Left ventricle myocardium superior (tissue), 1 donor: Measurements from ENCODE around the gene SLC10A7. TPM values are rescaled to one million over a fixed set of nuclear protein-coding genes. Genes with fewer than 3 reads are reported as not detected.

Source experiments
- microRNA-seq: library from miRNA; unstranded; fragments of <30 nt; microRNA quantifications from one replicate; pipeline ENCODE4 v1.2.0, GENCODE V29; 2020; ENCODE audit warnings: borderline number of aligned reads
- total RNA-seq: library from RNA; stranded (reverse); fragmentation: NEBNext Ultra II Directional; extraction: Animal tissue kit (Norgen Biotek cat#: 25700); gene quantifications from one replicate; pipeline ENCODE4 v1.2.1, GENCODE V29; 2021
- donor health status: DM: no; HTN: yes; CAD: no; lungs with severe emphysema.

SLC10A7 gene
- total RNA-seq, 1 donor from 2014 or later: 4.5 TPM

Small RNAs within 50 kb of the gene (microRNA-seq; reads per million reads assigned to microRNA genes)
- not detected for gene MIR7849

Other genes with a start within 250 kb of the SLC10A7 start
- gene POU4F2, start 117.0 kb upstream of the SLC10A7 start, total RNA-seq: not detected